ENCODE results near the gene NEMP2. TPM values are rescaled to one million over a fixed set of nuclear protein-coding genes. Genes with fewer than 3 reads are reported as not detected.

NEMP2 gene
- total and polyA plus RNA-seq, 2 of the 8 experiments (the other 6 are each of a cell fraction or from before 2014, with no cell fraction given), result 3.1 to 5.3 TPM

DNA sequence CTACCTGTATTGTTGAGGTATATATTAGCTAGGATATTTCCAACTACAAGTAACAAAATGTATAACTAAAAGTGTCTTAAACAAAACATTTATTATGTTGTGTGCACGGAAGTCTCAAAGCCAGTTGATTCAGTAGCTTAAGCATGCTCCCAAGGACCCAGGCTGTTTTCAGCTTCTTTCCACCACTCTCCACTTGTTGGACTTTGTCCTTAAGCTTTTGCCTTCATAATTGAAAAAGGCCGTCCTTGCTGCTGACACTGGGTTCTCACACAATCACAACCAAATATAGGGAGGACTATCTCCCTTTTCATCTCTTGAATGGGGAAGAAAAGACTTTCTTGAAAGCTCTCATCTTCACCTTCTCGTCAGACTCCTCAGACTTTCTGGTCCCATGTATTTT is 12.2 kb upstream of the NEMP2 start:
- 92% methylated on average over 3 of the region's 3 CpGs; no CpG with 5 or more reads in 1 of the 2 experiments for WGBS, 2 experiments (ENCODE audit: extremely low coverage in 1 of 2, insufficient coverage in 1 of 2, insufficient read length in 1 of 2, insufficient replicate concordance in 2 of 2, low coverage in 1 of 2, low lambda C conversion rate in 2 of 2, missing lambda C conversion rate in 1 of 2)
- Histone ChIP-seq H3K56ac (replicated peaks; ENCODE audit: insufficient read length, low read depth, low read length) (no peak overlapping the region), H4K5ac (ENCODE audit: insufficient read length, low read depth, low read length) (no peak overlapping the region), H2BK12ac (ENCODE audit: low read depth, low read length) (no peak overlapping the region), H2AFZ (ENCODE audit: low read length) (no peak overlapping the region), H3K4me3 (ENCODE audit: extremely low read depth in 1 of 4, insufficient read depth in 2 of 4, low read depth in 3 of 4, low read length in 4 of 4) (no peak overlapping the region), H3K14ac (ENCODE audit: insufficient read length) (no peak overlapping the region), H3K23ac (ENCODE audit: insufficient read length) (no peak overlapping the region), H4K20me1 (replicated peaks in 1 of 2; ENCODE audit: control insufficient read depth in 1 of 2, insufficient read depth in 2 of 2, low read length in 2 of 2) (no peaks in the 10 kb centered on the region), H3K79me1 (ENCODE audit: low read depth, low read length) (no peaks in the 10 kb centered on the region), H2BK120ac (replicated peaks; ENCODE audit: low read depth, low read length) (no peak overlapping the region), H4K91ac (replicated peaks; ENCODE audit: insufficient read length, low read length) (no peak overlapping the region), H3K23me2 (ENCODE audit: low read depth, low read length) (no peaks in the 10 kb centered on the region), H3K4ac (replicated peaks; ENCODE audit: insufficient read length, low read depth, low read length) (no peak overlapping the region), H2BK5ac (ENCODE audit: low read depth, low read length) (no peak overlapping the region), H3K9ac (replicated peaks in 1 of 4; ENCODE audit: extremely low read depth in 1 of 4, low read depth in 3 of 4, low read length in 3 of 4) (no peak overlapping the region), H3K4me1 (replicated peaks in 1 of 4; ENCODE audit: control insufficient read depth in 3 of 4, insufficient read depth in 4 of 4, low read length in 3 of 4) (no peaks in the 10 kb centered on the region), H3K18ac (ENCODE audit: extremely low read depth, low read length) (no peak overlapping the region), H3K36me3 (ENCODE audit: control insufficient read depth in 2 of 4, insufficient read depth in 4 of 4, low read length in 3 of 4) (no peaks in the 10 kb centered on the region), H4K8ac (ENCODE audit: extremely low read depth, insufficient read depth, low read length) (no peak overlapping the region), H3K79me2 (ENCODE audit: control insufficient read depth in 1 of 2, insufficient read depth in 2 of 2, low read length in 2 of 2) (no peaks in the 10 kb centered on the region), H2BK20ac (ENCODE audit: low read length) (no peak overlapping the region), H3K27me3 (replicated peaks in 1 of 4; ENCODE audit: control insufficient read depth in 3 of 4, extremely low read depth in 1 of 4, insufficient read depth in 3 of 4, low read length in 3 of 4) (no peaks in the 10 kb centered on the region), H2BK15ac (ENCODE audit: low read length) (no peak overlapping the region), H3K27ac (ENCODE audit: low read depth, low read length) (no peak overlapping the region), H2AK5ac (ENCODE audit: low read depth, low read length) (no peak overlapping the region), H3K4me2 (ENCODE audit: insufficient read depth in 1 of 2, low read depth in 2 of 2, low read length in 2 of 2) (no peak overlapping the region), H3K9me3 (ENCODE audit: insufficient read depth in 2 of 2, low read depth in 1 of 2, low read length in 1 of 2) (no peaks in the 10 kb centered on the region)
- TF ChIP-seq TAF7 (optimal IDR thresholded peaks at IDR 0.05; ENCODE audit: borderline replicate concordance, low read depth, low read length) (no peak), SP1 (IDR thresholded peaks at IDR 0.05; ENCODE audit: low read depth, low read length) (no peak), JUN (IDR thresholded peaks at IDR 0.05; ENCODE audit: low read depth, low read length) (no peak), SIN3A (conservative IDR thresholded peaks at IDR 0.05 in 1 of 2, IDR thresholded peaks at IDR 0.05 in 1 of 2; ENCODE audit: low read depth in 1 of 2, low read length in 2 of 2) (no peak), ASH2L (IDR thresholded peaks at IDR 0.05; ENCODE audit: low read length) (no peak), KDM1A (IDR thresholded peaks at IDR 0.05; ENCODE audit: borderline replicate concordance, low read length) (no peak), NRF1 (IDR thresholded peaks at IDR 0.05; ENCODE audit: low read depth, low read length) (no peak), TAF1 (IDR thresholded peaks at IDR 0.05; ENCODE audit: low read depth, low read length) (no peak)
- TF ChIP-seq, protein P1, sequence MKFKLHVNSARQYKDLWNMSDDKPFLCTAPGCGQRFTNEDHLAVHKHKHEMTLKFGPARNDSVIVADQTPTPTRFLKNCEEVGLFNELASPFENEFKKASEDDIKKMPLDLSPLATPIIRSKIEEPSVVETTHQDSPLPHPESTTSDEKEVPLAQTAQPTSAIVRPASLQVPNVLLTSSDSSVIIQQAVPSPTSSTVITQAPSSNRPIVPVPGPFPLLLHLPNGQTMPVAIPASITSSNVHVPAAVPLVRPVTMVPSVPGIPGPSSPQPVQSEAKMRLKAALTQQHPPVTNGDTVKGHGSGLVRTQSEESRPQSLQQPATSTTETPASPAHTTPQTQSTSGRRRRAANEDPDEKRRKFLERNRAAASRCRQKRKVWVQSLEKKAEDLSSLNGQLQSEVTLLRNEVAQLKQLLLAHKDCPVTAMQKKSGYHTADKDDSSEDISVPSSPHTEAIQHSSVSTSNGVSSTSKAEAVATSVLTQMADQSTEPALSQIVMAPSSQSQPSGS (IDR thresholded peaks at IDR 0.05; ENCODE audit: low read length), result no peak
- POLR2A ChIA-PET (ENCODE audit: partially characterized antibody), result interaction anchor here (1.7 kb wide), 1 partner anchor 12 kb away, joined by 5 read pairs; the partner anchor contains the start of gene NEMP2
- DNase-seq (ENCODE audit: low read depth in 1 of 2, low spot score in 2 of 2), result no peak
- no peak for FAIRE-seq
- CTCF ChIA-PET (ENCODE audit: partially characterized antibody), result interaction anchor here (1.0 to 1.2 kb wide), 2 partner anchors 18 to 20 kb away, joined by 3 to 4 read pairs; no protein-coding TSS in a partner anchor

Data from H1 (cell line).